Smooth muscle cell of the brain vasculature (primary cell): ENCODE data around the gene ZNF419.
A peak's percentile ranks its signal among the peaks of the same experiment; 100 is the strongest.

ENCODE experiments used
- DNase-seq: peaks from one replicate; pipeline ENCODE4 v3.0.0-alpha.2; 2012; ENCODE audit warnings: low read depth, low spot score

The ZNF419 gene

DNA sequence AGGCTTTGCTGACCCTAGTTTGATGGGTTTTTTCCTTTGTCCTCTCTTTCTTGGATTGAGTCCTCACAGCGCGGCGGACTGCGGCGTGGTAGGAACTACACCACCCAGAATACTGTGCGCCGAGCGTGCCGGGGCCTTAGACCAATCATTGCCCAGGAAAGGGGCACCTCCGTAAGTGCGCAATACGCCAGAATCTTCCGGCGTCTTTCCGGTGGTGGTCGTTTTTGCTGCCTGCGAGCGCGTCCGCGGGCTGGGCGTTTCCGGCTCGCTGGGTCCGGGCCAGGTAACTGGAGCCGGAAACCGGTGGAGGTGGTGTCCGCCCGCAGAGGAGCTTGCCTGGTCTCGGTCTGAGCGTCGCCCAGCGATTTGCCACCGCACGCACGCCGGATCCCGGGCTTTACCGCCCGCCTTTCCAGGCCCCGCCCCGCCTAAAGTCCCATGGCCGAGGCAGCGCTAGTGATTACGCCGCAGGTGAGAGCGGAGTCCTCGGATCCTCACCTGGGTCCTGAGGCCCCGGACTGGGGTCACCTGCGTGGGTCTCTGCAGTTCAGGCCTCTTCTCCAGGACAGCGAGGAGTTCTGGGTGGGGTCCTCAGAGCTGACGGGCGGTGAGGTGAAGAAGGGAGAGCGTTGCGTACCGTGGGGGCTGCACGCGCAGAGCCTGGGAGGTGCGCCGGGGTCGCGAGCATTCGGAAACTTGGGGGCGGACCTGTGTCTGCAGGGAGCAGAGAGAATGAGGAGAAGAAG, 39.8 kb downstream of the ZNF419 start, which contains the start of gene ZNF549:
Gene ZNF549 (plus strand): TSS at position 221 of the 746 bp plus-strand sequence. CDS start 218 bp downstream, at position 439.
- peak; percentile 76 for DNase-seq

DNA sequence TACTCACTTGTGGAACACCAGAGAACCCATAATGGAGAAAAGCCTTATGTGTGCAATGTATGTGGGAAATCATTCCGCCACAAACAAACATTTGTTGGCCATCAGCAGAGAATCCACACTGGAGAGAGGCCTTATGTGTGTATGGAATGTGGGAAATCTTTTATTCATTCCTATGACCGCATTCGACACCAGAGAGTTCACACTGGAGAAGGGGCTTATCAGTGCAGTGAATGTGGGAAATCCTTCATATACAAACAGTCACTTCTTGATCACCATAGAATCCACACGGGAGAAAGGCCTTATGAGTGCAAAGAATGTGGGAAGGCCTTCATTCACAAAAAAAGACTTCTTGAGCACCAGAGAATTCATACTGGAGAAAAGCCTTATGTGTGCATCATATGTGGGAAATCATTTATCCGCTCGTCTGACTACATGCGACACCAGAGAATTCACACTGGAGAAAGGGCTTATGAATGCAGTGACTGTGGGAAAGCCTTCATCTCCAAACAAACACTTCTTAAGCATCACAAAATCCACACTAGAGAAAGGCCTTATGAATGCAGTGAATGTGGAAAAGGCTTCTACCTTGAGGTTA, 50.5 kb downstream of the ZNF419 start:
- no peak for DNase-seq
